Natural killer cell (primary cell): Measurements from ENCODE around the gene IGFL1. TPM values are rescaled to one million over a fixed set of nuclear protein-coding genes. Genes with fewer than 3 reads are reported as not detected.
A peak's percentile ranks its signal among the peaks of the same experiment; 100 is the strongest.
"Not testable (repeated sequence)": the region's sequence is repeated elsewhere in the genome, so short reads cannot be mapped to it uniquely, and the experiment has no call there.

Experiments
- ATAC-seq, 3 donors: fragments of 150-1000 bp in 2 of 3; fragments of 200-7000 bp in 1 of 3; cut with Tn5 transposase; 1 replicate in 1 of 3; 2 replicates in 2 of 3; pipeline ENCODE4 v1.10.0; 2021; ENCODE audit warnings: mild to moderate bottlenecking in 2 of 3, moderate library complexity in 2 of 3
- DNase-seq, 2 donors: peaks; one replicate each; pipeline versions ENCODE4 v3.0.0 to v3.0.0-alpha.2; 2013 to 2021; ENCODE audit warnings: mixed read lengths in 1 of 2
- H3K27ac ChIP-seq: one replicate; pipeline ENCODE4 v1.5.1; 2013; ENCODE audit warnings: mild to moderate bottlenecking, low read length
- H3K27me3 ChIP-seq: one replicate; pipeline ENCODE4 v1.6.1; 2013; ENCODE audit warnings: low read length; ENCODE audit not compliant: control insufficient read depth, insufficient read depth
- H3K36me3 ChIP-seq: one replicate; pipeline ENCODE4 v1.6.1; 2013; ENCODE audit warnings: low read length; ENCODE audit not compliant: control insufficient read depth, insufficient read depth
- H3K4me1 ChIP-seq: one replicate; pipeline ENCODE4 v1.6.1; 2013; ENCODE audit warnings: low read length; ENCODE audit not compliant: control insufficient read depth, insufficient read depth
- H3K4me3 ChIP-seq: one replicate; pipeline ENCODE4 v1.5.1; 2013; ENCODE audit warnings: low read length
- H3K9me3 ChIP-seq: one replicate; pipeline ENCODE4 v1.6.1; 2013; ENCODE audit warnings: low read length; ENCODE audit not compliant: control insufficient read depth, insufficient read depth
- H3K27ac Mint-ChIP-seq, 2 donors: one replicate each; pipeline ENCODE4 v1.8.0; 2022; ENCODE audit warnings: mild to moderate bottlenecking in 2 of 2, mixed read lengths in 2 of 2, moderate library complexity in 1 of 2
- H3K27me3 Mint-ChIP-seq, 2 donors: one replicate each; pipeline ENCODE4 v1.8.0; 2022; ENCODE audit warnings: low read depth in 2 of 2, mixed read lengths in 2 of 2
- H3K36me3 Mint-ChIP-seq: one replicate; pipeline ENCODE4 v1.8.0; 2022; ENCODE audit warnings: mixed read lengths
- H3K4me1 Mint-ChIP-seq, 2 donors: one replicate each; pipeline ENCODE4 v1.8.0; 2022; ENCODE audit warnings: mixed read lengths in 2 of 2
- H3K4me3 Mint-ChIP-seq: one replicate; pipeline ENCODE4 v1.8.0; 2022; ENCODE audit warnings: mild to moderate bottlenecking, moderate library complexity, mixed read lengths
- H3K9me3 Mint-ChIP-seq, 2 donors: one replicate each; pipeline ENCODE4 v1.8.0; 2022; ENCODE audit warnings: mixed read lengths in 2 of 2
- WGBS: methylation state at CpG from one replicate; pipeline ENCODE4 v1.1.7; 2013; ENCODE audit warnings: missing lambda C conversion rate; ENCODE audit not compliant: insufficient coverage; 5-methylcytosine and 5-hydroxymethylcytosine counted together
- intact Hi-C: fragments of 100-400 bp; cut with micrococcal nuclease; formaldehyde crosslinking; loops from one replicate; pipeline ENCODE4 v1.14.2; 2022
- total RNA-seq, 4 donors: library from RNA; stranded (reverse); fragments of 120-200 nt in 1 of 4; gene quantifications; one replicate each; pipeline versions ENCODE4 v1.2.3 to v1.2.4, GENCODE V29; 2013 to 2022
- TF ChIP-seq, protein P1 (sequence below): fragments of 200-600 bp; IDR thresholded peaks from one replicate; pipeline ENCODE4 v1.8.0; 2022; ENCODE audit warnings: antibody characterized with exemption

IGFL1 gene
- total RNA-seq, 3 donors from 2014 or later (not counting 1 experiment from before 2014, with no cell fraction given) = not detected

DNA sequence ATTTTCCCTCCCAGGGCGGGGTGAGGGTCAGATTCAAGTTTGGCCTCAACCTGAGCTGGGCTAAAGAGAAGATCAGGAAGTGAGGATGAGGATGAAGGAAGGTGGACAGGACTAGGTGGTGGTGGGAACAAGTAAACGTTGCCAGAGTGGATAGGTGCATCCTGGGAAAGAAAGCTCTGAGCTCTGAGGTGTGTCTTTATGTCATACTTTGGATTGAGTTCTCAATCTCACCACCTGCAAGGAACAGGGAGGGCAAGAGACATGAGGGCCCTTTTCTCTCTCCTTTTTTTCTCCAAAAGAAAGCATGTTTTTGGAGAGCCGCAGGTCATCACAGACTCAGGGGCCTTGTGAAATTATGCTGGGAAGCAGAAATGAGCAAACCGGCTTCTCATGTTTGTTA, 38.2 kb upstream of the IGFL1 start:
- Mint-ChIP-seq H3K4me1 (no peaks in the 10 kb centered on the region), H3K4me3 (no peak overlapping the region), H3K9me3 (no peaks in the 10 kb centered on the region), H3K36me3 (no peaks in the 10 kb centered on the region), H3K27me3 (peaks cover 19 to 58% of the 10 kb centered on the region in 2 donors), H3K27ac (no peak overlapping the region)
- no peaks in the 10 kb centered on the region for H3K9me3 ChIP-seq
- H3K36me3 ChIP-seq = no peaks in the 10 kb centered on the region
- 75% methylated on average over 4 of the region's 4 CpGs for WGBS
- intact Hi-C loops = no loop called here
- ATAC-seq = no peak
- H3K27me3 ChIP-seq = peaks cover 14% of the 10 kb centered on the region
- H3K27ac ChIP-seq = no peak overlapping the region
- no peak for DNase-seq
- H3K4me1 ChIP-seq = no peaks in the 10 kb centered on the region
- H3K4me3 ChIP-seq = no peak overlapping the region
- TF ChIP-seq, protein P1, sequence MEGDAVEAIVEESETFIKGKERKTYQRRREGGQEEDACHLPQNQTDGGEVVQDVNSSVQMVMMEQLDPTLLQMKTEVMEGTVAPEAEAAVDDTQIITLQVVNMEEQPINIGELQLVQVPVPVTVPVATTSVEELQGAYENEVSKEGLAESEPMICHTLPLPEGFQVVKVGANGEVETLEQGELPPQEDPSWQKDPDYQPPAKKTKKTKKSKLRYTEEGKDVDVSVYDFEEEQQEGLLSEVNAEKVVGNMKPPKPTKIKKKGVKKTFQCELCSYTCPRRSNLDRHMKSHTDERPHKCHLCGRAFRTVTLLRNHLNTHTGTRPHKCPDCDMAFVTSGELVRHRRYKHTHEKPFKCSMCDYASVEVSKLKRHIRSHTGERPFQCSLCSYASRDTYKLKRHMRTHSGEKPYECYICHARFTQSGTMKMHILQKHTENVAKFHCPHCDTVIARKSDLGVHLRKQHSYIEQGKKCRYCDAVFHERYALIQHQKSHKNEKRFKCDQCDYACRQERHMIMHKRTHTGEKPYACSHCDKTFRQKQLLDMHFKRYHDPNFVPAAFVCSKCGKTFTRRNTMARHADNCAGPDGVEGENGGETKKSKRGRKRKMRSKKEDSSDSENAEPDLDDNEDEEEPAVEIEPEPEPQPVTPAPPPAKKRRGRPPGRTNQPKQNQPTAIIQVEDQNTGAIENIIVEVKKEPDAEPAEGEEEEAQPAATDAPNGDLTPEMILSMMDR = no peak

DNA sequence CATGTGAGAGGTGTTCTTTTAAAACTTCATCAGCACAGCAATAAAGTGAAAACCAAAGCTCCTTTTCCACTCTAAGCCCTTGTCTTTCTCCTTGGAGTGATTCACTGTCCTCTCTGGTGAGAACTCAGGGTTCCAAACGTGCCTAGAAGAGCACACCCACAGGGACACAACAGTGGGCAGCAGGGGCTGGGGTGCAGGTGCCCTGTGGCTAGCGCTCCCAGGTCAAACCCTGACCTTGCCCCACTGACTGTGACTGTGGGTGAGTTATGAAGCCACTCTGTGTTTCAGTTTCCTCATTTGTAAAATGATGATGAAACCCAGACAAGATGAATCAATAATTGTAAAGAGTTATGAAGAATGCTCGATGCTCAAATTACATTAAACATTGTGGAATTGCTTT, 37.6 kb upstream of the IGFL1 start:
- Mint-ChIP-seq H3K27me3 (peaks cover 18 to 64% of the 10 kb centered on the region in 2 donors), H3K36me3 (no peaks in the 10 kb centered on the region), H3K27ac (no peak overlapping the region), H3K9me3 (no peaks in the 10 kb centered on the region), H3K4me3 (no peak overlapping the region), H3K4me1 (no peaks in the 10 kb centered on the region)
- intact Hi-C loops = no loop called here
- Histone ChIP-seq H3K27ac (no peak overlapping the region), H3K36me3 (no peaks in the 10 kb centered on the region), H3K4me1 (no peaks in the 10 kb centered on the region), H3K27me3 (peaks cover 12% of the 10 kb centered on the region), H3K9me3 (no peaks in the 10 kb centered on the region), H3K4me3 (no peak overlapping the region)
- TF ChIP-seq, protein P1 = no peak
- ATAC-seq (no peak), DNase-seq (no peak)
- WGBS = 46% methylated on average over 2 of the region's 3 CpGs

DNA sequence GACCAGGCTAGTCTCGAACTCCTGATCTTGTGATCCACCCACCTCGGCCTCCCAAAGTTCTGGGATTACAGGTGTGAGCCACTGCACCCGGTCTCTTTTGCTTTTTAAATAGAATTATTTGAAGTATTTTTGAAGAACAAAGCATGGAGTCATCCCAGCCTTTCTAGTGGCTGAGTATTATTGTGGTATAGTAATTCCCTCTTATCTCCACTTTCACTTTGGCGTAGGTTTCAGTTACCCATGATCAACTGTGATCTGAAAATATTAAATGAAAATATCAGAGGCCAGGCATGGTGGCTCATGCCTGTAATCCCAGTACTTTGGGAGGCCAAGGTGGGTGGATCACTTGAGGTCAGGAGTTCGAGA, 36.9 kb upstream of the IGFL1 start:
- DNase-seq, intact Hi-C loops, H3K27ac ChIP-seq, H3K36me3 ChIP-seq, H3K9me3 Mint-ChIP-seq, ATAC-seq, H3K27ac Mint-ChIP-seq, H3K4me1 ChIP-seq, H3K9me3 ChIP-seq, H3K4me1 Mint-ChIP-seq, H3K4me3 Mint-ChIP-seq, H3K4me3 ChIP-seq, H3K36me3 Mint-ChIP-seq: not testable (repeated sequence)
- WGBS = 69% methylated on average over 4 of the region's 5 CpGs
- H3K27me3 Mint-ChIP-seq = peaks cover 23 to 66% of the 10 kb centered on the region in 2 donors
- H3K27me3 ChIP-seq = peaks cover 12% of the 10 kb centered on the region

DNA sequence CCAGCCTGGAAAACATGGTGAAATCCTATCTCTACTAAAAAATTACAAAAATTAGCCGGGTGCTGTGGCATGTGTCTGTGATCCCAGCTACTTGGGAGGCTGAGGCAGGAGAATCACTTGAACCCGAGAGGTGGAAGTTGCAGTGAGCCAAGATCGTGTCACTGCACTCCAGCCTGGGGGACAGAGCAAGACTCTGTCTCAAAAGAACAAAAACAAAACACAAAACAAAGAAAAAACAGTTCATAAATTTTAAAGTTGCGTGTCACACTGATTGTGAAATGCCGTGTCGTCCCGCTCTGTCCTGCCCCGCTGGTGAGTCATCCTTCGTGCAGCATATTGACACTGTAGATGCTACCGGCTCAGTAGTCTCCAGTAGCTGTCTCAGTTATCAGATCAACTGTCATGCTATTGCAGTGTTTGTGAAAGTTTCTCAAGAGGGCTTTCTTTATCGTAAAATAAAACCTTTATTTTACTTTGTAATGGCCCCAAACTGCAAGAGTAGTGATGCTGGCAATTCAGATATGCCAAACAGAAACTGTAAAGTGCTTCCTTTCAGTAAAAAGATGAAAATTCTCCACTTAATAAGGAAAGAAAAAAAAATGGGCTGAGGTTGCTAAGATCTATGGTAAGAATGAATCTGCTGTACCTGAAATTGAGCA, 36.4 kb upstream of the IGFL1 start:
- TF ChIP-seq, protein P1 = no peak
- Mint-ChIP-seq H3K4me3 (no peak overlapping the region), H3K9me3 (no peaks in the 10 kb centered on the region), H3K27ac (no peak overlapping the region), H3K36me3 (no peaks in the 10 kb centered on the region), H3K27me3 (peaks cover 22 to 62% of the 10 kb centered on the region in 2 donors), H3K4me1 (no peaks in the 10 kb centered on the region)
- peak in 1 of 3 donors; percentile 84 for ATAC-seq
- H3K36me3 ChIP-seq = no peaks in the 10 kb centered on the region
- intact Hi-C loops = no loop called here
- H3K27ac ChIP-seq = no peak overlapping the region
- H3K9me3 ChIP-seq = no peaks in the 10 kb centered on the region
- 71% methylated on average over 10 of the region's 11 CpGs for WGBS
- no peaks in the 10 kb centered on the region for H3K4me1 ChIP-seq
- H3K27me3 ChIP-seq = peaks cover 11% of the 10 kb centered on the region
- no peak overlapping the region for H3K4me3 ChIP-seq
- DNase-seq = peak in 1 of 2 donors; percentile 10
